Measurements from ENCODE around the gene MED14.

DNA sequence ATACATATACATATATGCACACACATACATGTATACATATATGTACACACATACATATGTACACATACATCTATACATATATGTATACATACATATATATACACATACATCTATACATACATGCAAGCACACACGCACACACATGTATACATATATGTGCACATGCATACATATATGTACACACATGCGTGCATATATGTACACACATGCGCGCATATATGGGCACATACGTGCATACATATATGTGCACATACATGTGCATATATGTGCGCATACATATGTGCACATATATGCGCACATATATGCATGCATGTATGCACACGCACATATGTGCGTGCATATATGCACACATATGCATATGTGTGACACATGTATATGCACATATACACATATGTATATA lies 119.4 kb downstream of the MED14 start:
- TF ChIP-seq POLR2A (IDR thresholded peaks at IDR 0.05) (no peak), POLR2AphosphoS5 (IDR thresholded peaks at IDR 0.05) (no peak)
- TF ChIP-seq, protein P1, sequence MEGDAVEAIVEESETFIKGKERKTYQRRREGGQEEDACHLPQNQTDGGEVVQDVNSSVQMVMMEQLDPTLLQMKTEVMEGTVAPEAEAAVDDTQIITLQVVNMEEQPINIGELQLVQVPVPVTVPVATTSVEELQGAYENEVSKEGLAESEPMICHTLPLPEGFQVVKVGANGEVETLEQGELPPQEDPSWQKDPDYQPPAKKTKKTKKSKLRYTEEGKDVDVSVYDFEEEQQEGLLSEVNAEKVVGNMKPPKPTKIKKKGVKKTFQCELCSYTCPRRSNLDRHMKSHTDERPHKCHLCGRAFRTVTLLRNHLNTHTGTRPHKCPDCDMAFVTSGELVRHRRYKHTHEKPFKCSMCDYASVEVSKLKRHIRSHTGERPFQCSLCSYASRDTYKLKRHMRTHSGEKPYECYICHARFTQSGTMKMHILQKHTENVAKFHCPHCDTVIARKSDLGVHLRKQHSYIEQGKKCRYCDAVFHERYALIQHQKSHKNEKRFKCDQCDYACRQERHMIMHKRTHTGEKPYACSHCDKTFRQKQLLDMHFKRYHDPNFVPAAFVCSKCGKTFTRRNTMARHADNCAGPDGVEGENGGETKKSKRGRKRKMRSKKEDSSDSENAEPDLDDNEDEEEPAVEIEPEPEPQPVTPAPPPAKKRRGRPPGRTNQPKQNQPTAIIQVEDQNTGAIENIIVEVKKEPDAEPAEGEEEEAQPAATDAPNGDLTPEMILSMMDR (IDR thresholded peaks at IDR 0.05 in 8 of 11, conservative IDR thresholded peaks at IDR 0.05 in 3 of 11) = no peak

Data from spleen (tissue), 7 donors.